HepG2 (cell line): ENCODE data around the gene SETD3. TPM values are rescaled to one million over a fixed set of nuclear protein-coding genes. Genes with fewer than 3 reads are reported as not detected.

Experiments used
- ETV6 ChIP-seq: sonication (generic); formaldehyde crosslinking; conservative IDR thresholded peaks from 2 replicates; pipeline ENCODE4 v1.4.0; 2020; ENCODE audit warnings: missing genetic modification reagents
- KAT8 ChIP-seq: IDR thresholded peaks from 2 replicates; pipeline ENCODE4 v1.6.1; 2016; ENCODE audit warnings: missing genetic modification reagents, missing compliant biosample characterization
- ZNF256 ChIP-seq: sonication (generic); formaldehyde crosslinking; conservative IDR thresholded peaks from 2 replicates; pipeline ENCODE4 v1.4.0; 2020; ENCODE audit warnings: missing genetic modification reagents
- ZNF781 ChIP-seq: sonication (generic); formaldehyde crosslinking; IDR thresholded peaks from 2 replicates; pipeline ENCODE4 v1.5.1; 2020; ENCODE audit warnings: borderline replicate concordance, mild to moderate bottlenecking, missing genetic modification reagents; ENCODE audit errors: not compliant biosample characterization
- polyA plus RNA-seq, 8 experiments: library from polyadenylated mRNA; depleted of rRNA in 3 of 8; stranded (reverse) in 7 of 8; unstranded in 1 of 8; fragments of >200 nt; fragmentation: Illumina TruSeq in 4 of 8; extraction: Trizol in 4 of 8; gene quantifications; 2 replicates each; pipeline versions ENCODE4 v1.2.1 to v1.2.3, GENCODE V29; 2011 to 2016; ENCODE audit warnings: low read depth in 4 of 8, missing spikeins in 1 of 8, mixed read lengths in 1 of 8; ENCODE audit not compliant: insufficient read depth in 1 of 8
- total RNA-seq, 5 experiments: library from RNA; depleted of rRNA; stranded (reverse); fragments of >200 nt; fragmentation: Illumina TruSeq; extraction: Trizol; gene quantifications; 2 replicates each; pipeline ENCODE4 v1.2.3, GENCODE V29; 2016; ENCODE audit warnings: low read depth in 1 of 5
- TF ChIP-seq, protein P1 (sequence below): sonication (generic); formaldehyde crosslinking; IDR thresholded peaks from 2 replicates; pipeline ENCODE4 v1.5.0; 2020; ENCODE audit warnings: mild to moderate bottlenecking, missing genetic modification reagents, borderline replicate concordance

Gene SETD3
- total and polyA plus RNA-seq, 2 of the 13 experiments (the other 11 are each of a cell fraction or from before 2014, with no cell fraction given): 30.3 to 67.1 TPM

DNA sequence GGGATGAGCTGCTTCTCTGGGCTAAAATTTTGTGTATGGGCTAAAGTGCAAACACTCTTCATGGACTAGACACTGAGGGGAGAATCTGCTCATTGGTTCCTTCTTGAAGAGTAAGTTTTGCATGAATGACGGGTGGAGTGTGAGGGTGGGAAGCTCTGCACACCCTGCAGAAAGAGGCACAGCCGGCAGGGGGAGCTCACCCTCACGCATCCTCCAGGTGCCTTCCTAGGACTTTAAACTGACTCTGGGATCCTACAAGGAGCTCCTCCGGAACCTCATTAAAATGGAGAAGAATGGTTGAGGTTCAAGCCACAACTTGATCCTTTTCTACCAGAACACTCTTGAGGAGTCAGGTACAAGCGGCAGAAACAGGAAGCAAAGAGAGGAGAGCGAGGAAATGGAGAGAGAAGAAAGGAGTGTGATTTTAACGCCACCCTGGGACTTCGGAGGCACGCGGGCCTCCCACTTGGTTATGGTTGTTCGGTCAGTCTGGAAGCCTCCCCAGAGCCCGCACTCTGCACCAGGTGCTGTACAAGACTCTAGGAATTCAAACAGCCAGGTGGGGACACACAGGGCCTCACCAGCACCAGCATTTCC is 87.5 kb downstream of the SETD3 start (continued):
- TF ChIP-seq, protein P1, sequence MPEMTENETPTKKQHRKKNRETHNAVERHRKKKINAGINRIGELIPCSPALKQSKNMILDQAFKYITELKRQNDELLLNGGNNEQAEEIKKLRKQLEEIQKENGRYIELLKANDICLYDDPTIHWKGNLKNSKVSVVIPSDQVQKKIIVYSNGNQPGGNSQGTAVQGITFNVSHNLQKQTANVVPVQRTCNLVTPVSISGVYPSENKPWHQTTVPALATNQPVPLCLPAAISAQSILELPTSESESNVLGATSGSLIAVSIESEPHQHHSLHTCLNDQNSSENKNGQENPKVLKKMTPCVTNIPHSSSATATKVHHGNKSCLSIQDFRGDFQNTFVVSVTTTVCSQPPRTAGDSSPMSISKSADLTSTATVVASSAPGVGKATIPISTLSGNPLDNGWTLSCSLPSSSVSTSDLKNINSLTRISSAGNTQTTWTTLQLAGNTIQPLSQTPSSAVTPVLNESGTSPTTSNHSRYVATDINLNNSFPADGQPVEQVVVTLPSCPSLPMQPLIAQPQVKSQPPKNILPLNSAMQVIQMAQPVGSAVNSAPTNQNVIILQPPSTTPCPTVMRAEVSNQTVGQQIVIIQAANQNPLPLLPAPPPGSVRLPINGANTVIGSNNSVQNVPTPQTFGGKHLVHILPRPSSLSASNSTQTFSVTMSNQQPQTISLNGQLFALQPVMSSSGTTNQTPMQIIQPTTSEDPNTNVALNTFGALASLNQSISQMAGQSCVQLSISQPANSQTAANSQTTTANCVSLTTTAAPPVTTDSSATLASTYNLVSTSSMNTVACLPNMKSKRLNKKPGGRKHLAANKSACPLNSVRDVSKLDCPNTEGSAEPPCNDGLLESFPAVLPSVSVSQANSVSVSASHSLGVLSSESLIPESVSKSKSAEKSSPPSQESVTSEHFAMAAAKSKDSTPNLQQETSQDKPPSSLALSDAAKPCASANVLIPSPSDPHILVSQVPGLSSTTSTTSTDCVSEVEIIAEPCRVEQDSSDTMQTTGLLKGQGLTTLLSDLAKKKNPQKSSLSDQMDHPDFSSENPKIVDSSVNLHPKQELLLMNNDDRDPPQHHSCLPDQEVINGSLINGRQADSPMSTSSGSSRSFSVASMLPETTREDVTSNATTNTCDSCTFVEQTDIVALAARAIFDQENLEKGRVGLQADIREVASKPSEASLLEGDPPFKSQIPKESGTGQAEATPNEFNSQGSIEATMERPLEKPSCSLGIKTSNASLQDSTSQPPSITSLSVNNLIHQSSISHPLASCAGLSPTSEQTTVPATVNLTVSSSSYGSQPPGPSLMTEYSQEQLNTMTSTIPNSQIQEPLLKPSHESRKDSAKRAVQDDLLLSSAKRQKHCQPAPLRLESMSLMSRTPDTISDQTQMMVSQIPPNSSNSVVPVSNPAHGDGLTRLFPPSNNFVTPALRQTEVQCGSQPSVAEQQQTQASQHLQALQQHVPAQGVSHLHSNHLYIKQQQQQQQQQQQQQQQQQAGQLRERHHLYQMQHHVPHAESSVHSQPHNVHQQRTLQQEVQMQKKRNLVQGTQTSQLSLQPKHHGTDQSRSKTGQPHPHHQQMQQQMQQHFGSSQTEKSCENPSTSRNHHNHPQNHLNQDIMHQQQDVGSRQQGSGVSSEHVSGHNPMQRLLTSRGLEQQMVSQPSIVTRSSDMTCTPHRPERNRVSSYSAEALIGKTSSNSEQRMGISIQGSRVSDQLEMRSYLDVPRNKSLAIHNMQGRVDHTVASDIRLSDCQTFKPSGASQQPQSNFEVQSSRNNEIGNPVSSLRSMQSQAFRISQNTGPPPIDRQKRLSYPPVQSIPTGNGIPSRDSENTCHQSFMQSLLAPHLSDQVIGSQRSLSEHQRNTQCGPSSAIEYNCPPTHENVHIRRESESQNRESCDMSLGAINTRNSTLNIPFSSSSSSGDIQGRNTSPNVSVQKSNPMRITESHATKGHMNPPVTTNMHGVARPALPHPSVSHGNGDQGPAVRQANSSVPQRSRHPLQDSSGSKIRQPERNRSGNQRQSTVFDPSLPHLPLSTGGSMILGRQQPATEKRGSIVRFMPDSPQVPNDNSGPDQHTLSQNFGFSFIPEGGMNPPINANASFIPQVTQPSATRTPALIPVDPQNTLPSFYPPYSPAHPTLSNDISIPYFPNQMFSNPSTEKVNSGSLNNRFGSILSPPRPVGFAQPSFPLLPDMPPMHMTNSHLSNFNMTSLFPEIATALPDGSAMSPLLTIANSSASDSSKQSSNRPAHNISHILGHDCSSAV (CRISPR knock-in tag): no peak
- no peak for TF ChIP-seq ETV6
- TF ChIP-seq ZNF781: no peak
- no peak for TF ChIP-seq KAT8 (CRISPR knock-in tag)
- no peak for TF ChIP-seq ZNF256
